ENCODE data around the gene NAP1L4.

DNA sequence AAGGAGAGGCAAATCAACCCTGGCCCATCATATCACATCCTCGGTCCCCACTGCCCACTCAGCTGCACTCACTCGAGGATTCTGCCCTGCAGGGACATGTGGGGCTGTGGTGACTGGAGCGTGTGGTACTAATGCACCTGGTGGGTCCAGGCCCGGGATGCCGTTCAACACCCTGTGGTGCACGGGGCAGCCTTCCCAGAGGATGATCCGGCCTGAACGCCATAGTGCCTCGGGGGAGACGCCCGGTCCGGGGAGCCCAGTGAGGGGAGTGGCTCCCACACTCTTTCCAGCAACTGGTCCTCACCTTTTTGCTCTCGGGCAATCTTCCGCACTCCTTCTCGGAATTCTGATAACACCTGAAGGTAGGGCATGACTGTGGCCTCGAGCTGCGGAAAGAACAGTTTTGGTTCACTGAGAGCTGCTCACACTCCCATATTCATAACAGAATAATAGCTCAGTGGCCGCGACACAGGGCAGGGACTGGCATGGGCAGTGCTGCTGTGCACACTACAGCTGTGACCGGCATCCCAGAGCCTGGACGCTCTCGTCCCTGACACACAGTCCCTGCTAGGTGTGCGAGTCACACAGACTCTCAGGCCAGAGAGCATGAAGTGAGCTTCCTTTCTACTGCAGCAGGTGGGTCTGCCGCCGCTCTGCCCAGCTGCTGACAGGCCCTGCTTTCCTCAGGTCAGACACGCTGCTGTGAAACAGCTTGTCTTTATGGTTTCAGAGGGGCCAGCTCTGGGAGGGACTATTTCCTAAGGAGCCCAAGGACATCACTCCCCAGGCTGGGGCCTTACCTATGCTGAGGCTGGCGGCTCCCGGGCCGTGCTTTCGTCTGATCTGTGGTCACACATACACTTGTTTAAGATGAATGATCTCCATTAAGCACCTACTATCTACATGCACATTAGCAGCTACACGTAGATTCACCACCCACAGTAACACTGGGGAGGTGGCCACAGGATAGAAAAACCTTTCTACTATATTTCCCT is 20.1 kb upstream of the NAP1L4 start:
- TF ChIP-seq POLR2A (IDR thresholded peaks at IDR 0.05): no peak
- TF ChIP-seq, protein P1, sequence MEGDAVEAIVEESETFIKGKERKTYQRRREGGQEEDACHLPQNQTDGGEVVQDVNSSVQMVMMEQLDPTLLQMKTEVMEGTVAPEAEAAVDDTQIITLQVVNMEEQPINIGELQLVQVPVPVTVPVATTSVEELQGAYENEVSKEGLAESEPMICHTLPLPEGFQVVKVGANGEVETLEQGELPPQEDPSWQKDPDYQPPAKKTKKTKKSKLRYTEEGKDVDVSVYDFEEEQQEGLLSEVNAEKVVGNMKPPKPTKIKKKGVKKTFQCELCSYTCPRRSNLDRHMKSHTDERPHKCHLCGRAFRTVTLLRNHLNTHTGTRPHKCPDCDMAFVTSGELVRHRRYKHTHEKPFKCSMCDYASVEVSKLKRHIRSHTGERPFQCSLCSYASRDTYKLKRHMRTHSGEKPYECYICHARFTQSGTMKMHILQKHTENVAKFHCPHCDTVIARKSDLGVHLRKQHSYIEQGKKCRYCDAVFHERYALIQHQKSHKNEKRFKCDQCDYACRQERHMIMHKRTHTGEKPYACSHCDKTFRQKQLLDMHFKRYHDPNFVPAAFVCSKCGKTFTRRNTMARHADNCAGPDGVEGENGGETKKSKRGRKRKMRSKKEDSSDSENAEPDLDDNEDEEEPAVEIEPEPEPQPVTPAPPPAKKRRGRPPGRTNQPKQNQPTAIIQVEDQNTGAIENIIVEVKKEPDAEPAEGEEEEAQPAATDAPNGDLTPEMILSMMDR (IDR thresholded peaks at IDR 0.05): no peak

Measured in lower leg skin (tissue), 3 donors.